K562 (cell line): ENCODE measurements around the gene EEF1A2. TPM values are rescaled to one million over a fixed set of nuclear protein-coding genes. Genes with fewer than 3 reads are reported as not detected.

ENCODE experiments used
- ATAC-seq: fragments of 200-7000 bp; cut with Tn5 transposase; 3 replicates; pipeline ENCODE4 v1.9.1; 2020; ENCODE audit warnings: moderate library complexity
- BruUV-seq: library from RNA; stranded (reverse); fragments of 400-500 nt; replicated peaks from 2 replicates; lab custom pipeline; 2021; lab: Mats Ljungman, UMichigan
- CTCF ChIA-PET: fragments of 300-600 bp; formaldehyde crosslinking; extraction: SDS; loops from one replicate; lab custom pipeline; 2021; ENCODE audit warnings: low intra/inter-chr PET ratio; lab: Yijun Ruan, JAX
- POLR2A ChIA-PET: fragments of 300-600, 350-650 bp; sonication (Branson Sonifier 250); formaldehyde crosslinking; extraction: SDS; loops from one replicate; lab custom pipeline; 2021; ENCODE audit warnings: antibody characterized with exemption, inconsistent platforms; lab: Yijun Ruan, JAX
- DNase-seq, 4 experiments: peaks; one replicate each; pipeline versions ENCODE4 v3.0.0 to v3.0.0-alpha.2; 2011 to 2018; ENCODE audit warnings: low spot score in 3 of 4, mixed read lengths in 3 of 4; ENCODE audit errors: extremely low read depth in 1 of 4
- FAIRE-seq: peaks from 2 replicates; lab custom pipeline; 2011; peaks lifted over from hg19 to GRCh38; lab: Jason Lieb, UNC
- H2AFZ ChIP-seq: 2 replicates; pipeline ENCODE4 v1.6.0; 2011; ENCODE audit warnings: low read depth, low read length, control low read depth, inconsistent platforms
- H3K27ac ChIP-seq: fragments of 200-600 bp; 3 replicates; pipeline ENCODE4 v1.8.0; 2011; ENCODE audit warnings: low read depth, mild to moderate bottlenecking, control low read depth, inconsistent platforms, low read length, moderate library complexity, mixed read lengths; ENCODE audit errors: extremely low read depth
- H3K27me3 ChIP-seq, 2 experiments: fragments of 300-600 bp in 1 of 2; 2 replicates in 1 of 2; 3 replicates in 1 of 2; pipeline versions ENCODE4 v1.6.0 to v1.8.0; 2011; ENCODE audit warnings: inconsistent platforms in 2 of 2, low read length in 2 of 2, mild to moderate bottlenecking in 1 of 2, mixed read lengths in 1 of 2, moderate library complexity in 1 of 2; ENCODE audit not compliant: control insufficient read depth in 2 of 2, insufficient read depth in 2 of 2
- H3K36me3 ChIP-seq: fragments of 300-600 bp; 3 replicates; pipeline ENCODE4 v1.8.0; 2011; ENCODE audit warnings: mild to moderate bottlenecking, low read length, inconsistent platforms; ENCODE audit not compliant: control insufficient read depth, insufficient read depth
- H3K4me1 ChIP-seq, 2 experiments: fragments of 200-600 bp in 1 of 2; replicated peaks in 1 of 2; 2 replicates in 1 of 2; 3 replicates in 1 of 2; pipeline versions ENCODE4 v1.5.1 to v1.8.0; 2011; ENCODE audit warnings: inconsistent platforms in 2 of 2, low read length in 2 of 2, mild to moderate bottlenecking in 1 of 2, mixed read lengths in 1 of 2, moderate library complexity in 1 of 2; ENCODE audit not compliant: control insufficient read depth in 2 of 2, insufficient read depth in 2 of 2
- H3K4me2 ChIP-seq: 2 replicates; pipeline ENCODE4 v1.6.1; 2011; ENCODE audit warnings: low read length, control low read depth, inconsistent platforms, mixed read lengths; ENCODE audit not compliant: insufficient read depth
- H3K4me3 ChIP-seq: fragments of 200-600 bp; sonication (generic), shearing (Covaris generic); 2 replicates; pipeline ENCODE4 v1.5.1; 2016; ENCODE audit warnings: control low read depth, inconsistent platforms
- H3K79me2 ChIP-seq: fragments of 200-600 bp; 3 replicates; pipeline ENCODE4 v1.8.0; 2011; ENCODE audit warnings: low read length, inconsistent platforms; ENCODE audit not compliant: control insufficient read depth, insufficient read depth
- H3K9ac ChIP-seq, 2 experiments: 2 replicates each; pipeline versions ENCODE4 v1.6.0 to v1.6.1; 2011; ENCODE audit warnings: low read depth in 2 of 2, low read length in 2 of 2, control low read depth in 1 of 2, inconsistent platforms in 1 of 2, mild to moderate bottlenecking in 1 of 2, mixed read lengths in 1 of 2; ENCODE audit not compliant: insufficient read depth in 1 of 2
- H3K9me1 ChIP-seq: one replicate; pipeline ENCODE4 v1.6.0; 2011; ENCODE audit warnings: inconsistent platforms, mild to moderate bottlenecking, low read length, moderate library complexity; ENCODE audit not compliant: control insufficient read depth, insufficient read depth
- H3K9me3 ChIP-seq: replicated peaks from 2 replicates; pipeline ENCODE4 v1.5.1; 2011; ENCODE audit warnings: low read depth, low read length, inconsistent platforms; ENCODE audit not compliant: control insufficient read depth, insufficient read depth
- H4K20me1 ChIP-seq: replicated peaks from 2 replicates; pipeline ENCODE4 v1.6.1; 2011; ENCODE audit warnings: low read length, inconsistent platforms, mixed read lengths; ENCODE audit not compliant: control insufficient read depth, insufficient read depth
- KDM1A ChIP-seq, 2 experiments: fragments of 450-650 bp; IDR thresholded peaks; 2 replicates each; pipeline ENCODE4 v1.6.1; 2016; ENCODE audit warnings: mild to moderate bottlenecking in 2 of 2
- KLF6 ChIP-seq: fragments of 250-450 bp; sonication (Bioruptor Pico); IDR thresholded peaks from 2 replicates; pipeline ENCODE4 v1.4.0; 2020; ENCODE audit warnings: mild to moderate bottlenecking, moderate library complexity, borderline replicate concordance
- POLR2G ChIP-seq: fragments of 200-400 bp; formaldehyde crosslinking; IDR thresholded peaks from 2 replicates; pipeline ENCODE4 v1.6.1; 2017; ENCODE audit warnings: low read depth, mild to moderate bottlenecking, antibody characterized with exemption, low read length, moderate library complexity
- SMAD3 ChIP-seq: fragments of 450-650 bp; formaldehyde crosslinking; conservative IDR thresholded peaks from 2 replicates; pipeline ENCODE4 v1.4.0; 2020; ENCODE audit warnings: mild to moderate bottlenecking
- TAL1 ChIP-seq: fragments of 450-650 bp; IDR thresholded peaks from 2 replicates; pipeline ENCODE4 v1.6.1; 2016; ENCODE audit warnings: mild to moderate bottlenecking
- ZNF121 ChIP-seq: sonication (generic); formaldehyde crosslinking; conservative IDR thresholded peaks from 2 replicates; pipeline ENCODE4 v1.8.0; 2022; ENCODE audit warnings: missing genetic modification reagents
- WGBS: fragments of 100-300 bp; shearing (Covaris generic); methylation state at CpG from one replicate; pipeline ENCODE4 v1.1.6; 2016; ENCODE audit warnings: low coverage, mixed read lengths; ENCODE audit not compliant: insufficient coverage; ENCODE audit errors: missing lambda C conversion rate; 5-methylcytosine and 5-hydroxymethylcytosine counted together
- in situ Hi-C: fragments of 300-500 bp; cut with MboI; formaldehyde crosslinking; loops from 4 replicates; pipeline ENCODE4 v1.15.0; 2018; ENCODE audit warnings: inconsistent platforms, mixed read lengths
- intact Hi-C: fragments of 100-400 bp; cut with micrococcal nuclease; formaldehyde crosslinking; loops from 2 replicates; pipeline ENCODE4 v1.14.2; 2022
- polyA plus RNA-seq, 8 experiments: library from polyadenylated mRNA; depleted of rRNA in 4 of 8; stranded (reverse) in 5 of 8; unstranded in 3 of 8; fragments of >200 nt; fragmentation: Nextera tagmentation in 2 of 8; fragmentation: Illumina TruSeq in 1 of 8; extraction: Ambion mirVana in 2 of 8; extraction: Trizol in 1 of 8; gene quantifications; 2 replicates each; pipeline versions ENCODE4 v1.2.1 to v1.2.3, GENCODE V29; 2011 to 2014; ENCODE audit warnings: inconsistent platforms in 1 of 8, missing spikeins in 1 of 8
- total RNA-seq, 7 experiments: library from RNA; depleted of rRNA in 6 of 7; stranded (reverse); fragments of >200 nt in 6 of 7; fragmentation: Illumina TruSeq in 2 of 7; extraction: Trizol in 2 of 7; gene quantifications; 2 replicates each; pipeline versions ENCODE4 v1.2.1 to v1.2.3, GENCODE V29; 2011 to 2021; ENCODE audit warnings: low replicate concordance in 1 of 7
- TF ChIP-seq, protein P1 (sequence below): fragments of 250-450 bp; sonication (Bioruptor Pico); IDR thresholded peaks from 2 replicates; pipeline ENCODE4 v1.5.0; 2021; ENCODE audit warnings: mild to moderate bottlenecking, moderate library complexity
- TF ChIP-seq, protein P2 (sequence below): fragments of 250-450 bp; sonication (Bioruptor Pico); IDR thresholded peaks from 2 replicates; pipeline ENCODE4 v1.4.0; 2020; ENCODE audit warnings: mild to moderate bottlenecking, moderate library complexity

EEF1A2 gene
- total and polyA plus RNA-seq, 9 of the 15 experiments (the other 6 are each of a cell fraction or from before 2014, with no cell fraction given), result 0.04 to 29.6 (median 11.5) TPM

DNA sequence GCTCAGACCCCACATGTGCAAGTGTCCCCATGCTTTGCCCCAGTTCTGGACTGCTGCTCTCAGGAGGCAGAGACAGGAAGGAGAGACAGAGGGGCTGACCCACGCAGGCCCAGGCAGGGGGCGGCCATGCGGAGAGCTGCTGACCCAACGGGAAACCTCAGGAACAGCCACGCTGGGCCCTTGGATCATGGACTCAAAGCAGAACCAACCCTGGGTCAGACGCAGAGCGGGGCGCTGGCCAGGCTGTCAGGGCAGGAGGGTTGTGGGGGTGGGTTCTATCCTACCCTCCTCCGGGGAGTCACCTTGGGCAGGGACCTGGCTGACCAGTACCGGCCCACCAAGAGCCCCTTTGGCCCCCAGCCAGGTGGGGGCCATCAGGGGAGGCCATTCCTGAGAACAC lies 28.5 kb downstream of the EEF1A2 start:
- H3K4me1 ChIP-seq, result peaks cover 0 to 40% of the 10 kb centered on the region in 2 experiments; a peak in 2 of 5 replicates
- no peaks in the 10 kb centered on the region for H3K9me3 ChIP-seq
- intact Hi-C loops (no loop called here), in situ Hi-C loops (no loop called here)
- CTCF ChIA-PET, result no interaction called here
- H3K4me3 ChIP-seq, result no peak overlapping the region
- H3K79me2 ChIP-seq, result no peaks in the 10 kb centered on the region
- POLR2A ChIA-PET, result interaction anchor here (0.7 kb wide), 1 partner anchor 12 kb away, joined by 4 read pairs; no protein-coding TSS in a partner anchor
- H3K27ac ChIP-seq, result no peak overlapping the region
- FAIRE-seq (no peak), DNase-seq (no peak), ATAC-seq (no peak)
- no TSS peak for BruUV-seq
- H2AFZ ChIP-seq, result no peak overlapping the region
- no peak overlapping the region for H3K9ac ChIP-seq
- H3K4me2 ChIP-seq, result no peak overlapping the region
- no peaks in the 10 kb centered on the region for H3K9me1 ChIP-seq
- 22% methylated on average over 7 of the region's 10 CpGs for WGBS
- H4K20me1 ChIP-seq, result peaks cover 22% of the 10 kb centered on the region
- H3K27me3 ChIP-seq, result peaks cover 38 to 87% of the 10 kb centered on the region in 2 experiments
- TF ChIP-seq KLF6 (CRISPR knock-in tag) (no peak), KDM1A (IDR thresholded peaks at IDR 0.05) (no peak), SMAD3 (CRISPR knock-in tag) (no peak), TAL1 (no peak), ZNF121 (CRISPR knock-in tag) (no peak), POLR2G (no peak)
- TF ChIP-seq, protein P1, sequence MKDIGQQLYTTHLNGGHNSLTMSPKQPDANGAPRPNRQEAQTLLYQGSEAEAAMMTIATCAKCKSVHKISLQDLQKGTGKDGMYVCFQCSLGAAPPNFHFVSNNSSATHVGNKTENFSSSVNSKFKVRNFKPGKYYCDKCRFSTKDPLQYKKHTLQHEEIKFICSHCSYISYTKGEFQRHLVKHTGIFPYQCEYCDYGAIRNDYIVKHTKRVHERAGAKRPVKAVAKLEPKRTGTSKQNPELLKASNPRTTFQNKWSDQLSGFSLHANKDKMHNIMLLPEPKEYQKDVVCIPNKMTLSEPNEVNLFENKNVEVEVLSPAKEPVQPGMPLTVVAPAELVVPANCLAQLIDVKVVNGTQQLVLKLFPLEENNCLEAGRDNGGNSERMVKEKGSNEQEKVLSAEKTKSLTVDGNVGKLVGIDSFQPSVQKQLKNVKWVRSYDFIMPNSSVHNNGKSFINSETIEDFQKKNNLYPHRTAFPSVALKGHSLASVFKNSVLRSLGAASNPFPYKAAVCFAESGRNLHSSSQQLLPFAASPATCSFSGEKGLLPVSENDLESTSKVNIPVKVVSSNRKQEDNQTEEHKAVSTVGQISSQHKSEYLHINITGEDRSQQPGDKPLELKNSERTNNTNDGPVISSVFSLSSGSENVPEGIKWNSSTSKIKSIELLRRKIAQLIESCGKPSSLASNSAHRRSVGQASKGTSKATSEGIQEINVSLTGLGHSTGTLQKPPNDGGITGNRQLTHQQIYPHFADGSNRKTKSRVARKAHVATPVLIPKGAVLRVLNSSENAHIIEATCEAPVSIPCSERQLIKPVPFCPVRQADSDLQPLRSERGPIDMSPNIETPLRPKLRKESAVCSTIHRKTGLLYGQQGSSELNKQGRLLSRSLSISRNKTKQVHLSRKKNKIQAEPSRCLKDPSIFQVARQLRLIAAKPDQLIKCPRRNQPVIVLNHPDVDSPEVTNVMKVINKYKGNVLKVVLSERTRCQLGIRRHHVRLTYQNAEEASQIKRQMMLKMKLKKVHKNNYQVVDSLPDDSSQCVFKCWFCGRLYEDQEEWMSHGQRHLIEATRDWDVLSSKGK (CRISPR knock-in tag), result no peak
- TF ChIP-seq, protein P2, sequence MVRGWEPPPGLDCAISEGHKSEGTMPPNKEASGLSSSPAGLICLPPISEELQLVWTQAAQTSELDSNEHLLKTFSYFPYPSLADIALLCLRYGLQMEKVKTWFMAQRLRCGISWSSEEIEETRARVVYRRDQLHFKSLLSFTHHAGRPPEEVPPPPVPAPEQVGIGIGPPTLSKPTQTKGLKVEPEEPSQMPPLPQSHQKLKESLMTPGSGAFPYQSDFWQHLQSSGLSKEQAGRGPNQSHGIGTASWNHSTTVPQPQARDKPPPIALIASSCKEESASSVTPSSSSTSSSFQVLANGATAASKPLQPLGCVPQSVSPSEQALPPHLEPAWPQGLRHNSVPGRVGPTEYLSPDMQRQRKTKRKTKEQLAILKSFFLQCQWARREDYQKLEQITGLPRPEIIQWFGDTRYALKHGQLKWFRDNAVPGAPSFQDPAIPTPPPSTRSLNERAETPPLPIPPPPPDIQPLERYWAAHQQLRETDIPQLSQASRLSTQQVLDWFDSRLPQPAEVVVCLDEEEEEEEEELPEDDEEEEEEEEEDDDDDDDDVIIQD (CRISPR knock-in tag), result no peak
- no peaks in the 10 kb centered on the region for H3K36me3 ChIP-seq
